Sigmoid colon (tissue), 4 donors: ENCODE results near the gene NIPAL3.

Source experiments
- CTCF ChIP-seq, 4 experiments: fragments of 450-650 bp in 3 of 4; fragments of 200-600 bp in 1 of 4; IDR thresholded peaks; one replicate each; pipeline ENCODE4 v1.5.1; 2016 to 2019; ENCODE audit warnings: antibody characterized with exemption in 4 of 4, mild to moderate bottlenecking in 3 of 4, moderate library complexity in 2 of 4
- EP300 ChIP-seq, 4 donors: sonication (generic); formaldehyde crosslinking; IDR thresholded peaks; one replicate each; pipeline ENCODE4 v1.6.1; 2017; ENCODE audit warnings: antibody characterized with exemption in 4 of 4
- POLR2A ChIP-seq, 2 donors: fragments of 450-650 bp; IDR thresholded peaks; one replicate each; pipeline ENCODE4 v1.6.1; 2016; ENCODE audit warnings: antibody characterized with exemption in 2 of 2, mild to moderate bottlenecking in 2 of 2, moderate library complexity in 2 of 2
- POLR2AphosphoS5 ChIP-seq, 4 donors: sonication (generic); formaldehyde crosslinking; IDR thresholded peaks; one replicate each; pipeline ENCODE4 v1.6.1; 2017; ENCODE audit warnings: antibody characterized with exemption in 4 of 4

GRCh38 chr1:24491577-24492360, 76.2 kb downstream of the NIPAL3 start:
- TF ChIP-seq CTCF (IDR thresholded peaks at IDR 0.05) (no peak), EP300 (IDR thresholded peaks at IDR 0.05) (no peak), POLR2A (IDR thresholded peaks at IDR 0.05) (no peak), POLR2AphosphoS5 (IDR thresholded peaks at IDR 0.05) (no peak)
